B cell (primary cell): ENCODE results near the gene MEOX2.

Experiments
- EZH2 ChIP-seq: IDR thresholded peaks from 2 replicates; pipeline ENCODE4 v1.6.1; 2012; ENCODE audit warnings: borderline replicate concordance, low read depth, mild to moderate bottlenecking, moderate library complexity, low read length; ENCODE audit not compliant: insufficient read depth, poor library complexity, severe bottlenecking
- TF ChIP-seq, protein P1 (sequence below): fragments of 200-600 bp; IDR thresholded peaks from one replicate; pipeline ENCODE4 v1.8.0; 2022; ENCODE audit warnings: antibody characterized with exemption, mild to moderate bottlenecking

GRCh38 chr7:15610503-15610902 is 76.0 kb downstream of the MEOX2 start:
- TF ChIP-seq, protein P1, sequence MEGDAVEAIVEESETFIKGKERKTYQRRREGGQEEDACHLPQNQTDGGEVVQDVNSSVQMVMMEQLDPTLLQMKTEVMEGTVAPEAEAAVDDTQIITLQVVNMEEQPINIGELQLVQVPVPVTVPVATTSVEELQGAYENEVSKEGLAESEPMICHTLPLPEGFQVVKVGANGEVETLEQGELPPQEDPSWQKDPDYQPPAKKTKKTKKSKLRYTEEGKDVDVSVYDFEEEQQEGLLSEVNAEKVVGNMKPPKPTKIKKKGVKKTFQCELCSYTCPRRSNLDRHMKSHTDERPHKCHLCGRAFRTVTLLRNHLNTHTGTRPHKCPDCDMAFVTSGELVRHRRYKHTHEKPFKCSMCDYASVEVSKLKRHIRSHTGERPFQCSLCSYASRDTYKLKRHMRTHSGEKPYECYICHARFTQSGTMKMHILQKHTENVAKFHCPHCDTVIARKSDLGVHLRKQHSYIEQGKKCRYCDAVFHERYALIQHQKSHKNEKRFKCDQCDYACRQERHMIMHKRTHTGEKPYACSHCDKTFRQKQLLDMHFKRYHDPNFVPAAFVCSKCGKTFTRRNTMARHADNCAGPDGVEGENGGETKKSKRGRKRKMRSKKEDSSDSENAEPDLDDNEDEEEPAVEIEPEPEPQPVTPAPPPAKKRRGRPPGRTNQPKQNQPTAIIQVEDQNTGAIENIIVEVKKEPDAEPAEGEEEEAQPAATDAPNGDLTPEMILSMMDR = no peak
- no peak for TF ChIP-seq EZH2
